Measurements from ENCODE around the gene LPA. TPM values are rescaled to one million over a fixed set of nuclear protein-coding genes. Genes with fewer than 3 reads are reported as not detected.

The LPA gene
- total RNA-seq, 4 donors from 2014 or later = not detected

DNA sequence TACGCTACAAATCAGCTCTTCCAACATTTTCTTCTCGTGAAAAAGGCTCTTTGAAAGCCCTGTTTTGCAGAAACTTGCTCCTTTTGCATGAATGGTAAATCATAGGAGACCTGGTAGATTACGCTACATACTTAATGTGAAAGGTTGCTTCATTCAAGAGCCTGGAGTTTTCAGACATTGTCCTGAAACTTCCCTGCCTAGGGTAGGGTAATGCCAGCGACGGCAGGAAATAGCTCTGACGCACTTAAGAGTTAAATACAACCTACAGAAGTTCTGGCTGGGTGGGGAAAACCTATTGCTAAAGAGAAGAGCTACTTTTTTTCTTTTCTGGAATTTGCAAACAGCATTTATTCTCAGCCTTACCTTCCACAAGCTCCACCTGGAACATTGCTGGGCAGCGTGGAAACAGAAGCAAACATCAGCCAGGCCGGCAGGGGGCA lies 144.5 kb downstream of the LPA start:
- Histone ChIP-seq H3K27ac (peak overlapping the region in 3 of 4 donors; percentile 85 to 89 (median 86)), H3K27me3 (no peaks in the 10 kb centered on the region), H3K4me1 (peaks cover 0 to 15% (median 3%) of the 10 kb centered on the region in 3 donors), H3K9me3 (no peaks in the 10 kb centered on the region), H3K36me3 (no peaks in the 10 kb centered on the region), H3K4me3 (peak overlapping the region; percentile 80 to 94)
- WGBS, 2 donors (ENCODE audit: low coverage in 1 of 2) = 33 to 36% methylated on average over 5 to 6 of the region's 8 CpGs
- no peak for TF ChIP-seq POLR2AphosphoS5 (IDR thresholded peaks at IDR 0.05)
- TF ChIP-seq, protein P1, sequence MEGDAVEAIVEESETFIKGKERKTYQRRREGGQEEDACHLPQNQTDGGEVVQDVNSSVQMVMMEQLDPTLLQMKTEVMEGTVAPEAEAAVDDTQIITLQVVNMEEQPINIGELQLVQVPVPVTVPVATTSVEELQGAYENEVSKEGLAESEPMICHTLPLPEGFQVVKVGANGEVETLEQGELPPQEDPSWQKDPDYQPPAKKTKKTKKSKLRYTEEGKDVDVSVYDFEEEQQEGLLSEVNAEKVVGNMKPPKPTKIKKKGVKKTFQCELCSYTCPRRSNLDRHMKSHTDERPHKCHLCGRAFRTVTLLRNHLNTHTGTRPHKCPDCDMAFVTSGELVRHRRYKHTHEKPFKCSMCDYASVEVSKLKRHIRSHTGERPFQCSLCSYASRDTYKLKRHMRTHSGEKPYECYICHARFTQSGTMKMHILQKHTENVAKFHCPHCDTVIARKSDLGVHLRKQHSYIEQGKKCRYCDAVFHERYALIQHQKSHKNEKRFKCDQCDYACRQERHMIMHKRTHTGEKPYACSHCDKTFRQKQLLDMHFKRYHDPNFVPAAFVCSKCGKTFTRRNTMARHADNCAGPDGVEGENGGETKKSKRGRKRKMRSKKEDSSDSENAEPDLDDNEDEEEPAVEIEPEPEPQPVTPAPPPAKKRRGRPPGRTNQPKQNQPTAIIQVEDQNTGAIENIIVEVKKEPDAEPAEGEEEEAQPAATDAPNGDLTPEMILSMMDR (IDR thresholded peaks at IDR 0.05) = peak; percentile 82 to 95 (median 88)
- ATAC-seq = peak; percentile 4

DNA sequence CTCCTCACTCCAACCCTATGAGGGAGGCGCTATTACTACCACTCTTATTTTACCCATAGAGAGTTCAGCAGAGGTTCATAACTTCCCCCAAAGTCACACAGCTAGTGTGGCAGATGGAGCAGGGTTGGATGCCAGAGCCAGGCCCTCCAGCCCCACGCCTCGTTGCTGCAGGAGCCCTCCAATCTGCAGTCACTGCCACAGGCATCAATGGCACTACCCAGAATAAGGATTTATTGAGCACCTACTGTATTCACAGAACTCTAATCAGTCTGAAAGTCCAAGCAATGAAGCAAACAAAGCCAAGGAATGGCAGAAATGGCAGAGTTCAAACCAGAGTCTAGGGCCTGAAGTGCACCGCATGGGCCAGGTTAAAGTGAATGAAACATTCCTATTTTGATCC lies 144.9 kb downstream of the LPA start:
- H3K4me1 ChIP-seq = peaks cover 0 to 15% (median 3%) of the 10 kb centered on the region in 3 donors
- no peak overlapping the region for H3K27ac ChIP-seq
- no peaks in the 10 kb centered on the region for H3K9me3 ChIP-seq
- no peaks in the 10 kb centered on the region for H3K27me3 ChIP-seq
- ATAC-seq = no peak
- no peak overlapping the region for H3K4me3 ChIP-seq
- no peaks in the 10 kb centered on the region for H3K36me3 ChIP-seq
- 81 to 100% methylated on average over 2 to 4 of the region's 4 CpGs for WGBS, 2 donors (ENCODE audit: low coverage in 1 of 2)
- TF ChIP-seq POLR2AphosphoS5 (IDR thresholded peaks at IDR 0.05) (no peak), EP300 (IDR thresholded peaks at IDR 0.05) (no peak), POLR2A (IDR thresholded peaks at IDR 0.05) (no peak)
- TF ChIP-seq, protein P1 (IDR thresholded peaks at IDR 0.05) = no peak

DNA sequence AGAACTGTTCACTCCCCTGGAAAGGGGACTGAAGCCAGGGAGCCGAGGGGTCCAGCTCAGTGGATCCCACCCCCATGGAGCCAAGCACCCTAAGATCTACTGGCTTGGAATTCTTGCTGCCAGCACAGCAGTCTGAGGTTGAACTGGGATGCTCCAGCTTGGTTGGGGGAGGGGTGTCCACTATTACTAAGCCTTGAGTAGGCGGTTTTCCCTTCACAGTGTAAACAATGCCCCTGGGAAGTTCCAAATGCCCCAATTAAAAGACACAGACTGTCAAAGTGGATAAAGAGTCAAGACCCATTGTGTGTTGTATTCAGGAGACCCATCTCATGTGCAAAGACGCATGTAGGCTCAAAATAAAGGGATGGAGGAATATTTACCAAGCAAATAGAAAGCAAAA lies 150.2 kb downstream of the LPA start:
- H3K9me3 ChIP-seq = no peaks in the 10 kb centered on the region
- WGBS, 2 donors (ENCODE audit: low coverage in 1 of 2) = 40% methylated on average over 1 of the region's 3 CpGs; no CpG with 5 or more reads in 1 of the 2 donors
- H3K4me3 ChIP-seq = no peak overlapping the region
- H3K27me3 ChIP-seq = peaks cover 11% of the 10 kb centered on the region
- no peaks in the 10 kb centered on the region for H3K36me3 ChIP-seq
- no peaks in the 10 kb centered on the region for H3K4me1 ChIP-seq
- no peak overlapping the region for H3K27ac ChIP-seq
- TF ChIP-seq EP300 (IDR thresholded peaks at IDR 0.05) = no peak
- TF ChIP-seq POLR2AphosphoS5 (IDR thresholded peaks at IDR 0.05) = no peak
- TF ChIP-seq POLR2A (IDR thresholded peaks at IDR 0.05) = no peak
- TF ChIP-seq, protein P1 (IDR thresholded peaks at IDR 0.05) = no peak
- no peak for ATAC-seq

DNA sequence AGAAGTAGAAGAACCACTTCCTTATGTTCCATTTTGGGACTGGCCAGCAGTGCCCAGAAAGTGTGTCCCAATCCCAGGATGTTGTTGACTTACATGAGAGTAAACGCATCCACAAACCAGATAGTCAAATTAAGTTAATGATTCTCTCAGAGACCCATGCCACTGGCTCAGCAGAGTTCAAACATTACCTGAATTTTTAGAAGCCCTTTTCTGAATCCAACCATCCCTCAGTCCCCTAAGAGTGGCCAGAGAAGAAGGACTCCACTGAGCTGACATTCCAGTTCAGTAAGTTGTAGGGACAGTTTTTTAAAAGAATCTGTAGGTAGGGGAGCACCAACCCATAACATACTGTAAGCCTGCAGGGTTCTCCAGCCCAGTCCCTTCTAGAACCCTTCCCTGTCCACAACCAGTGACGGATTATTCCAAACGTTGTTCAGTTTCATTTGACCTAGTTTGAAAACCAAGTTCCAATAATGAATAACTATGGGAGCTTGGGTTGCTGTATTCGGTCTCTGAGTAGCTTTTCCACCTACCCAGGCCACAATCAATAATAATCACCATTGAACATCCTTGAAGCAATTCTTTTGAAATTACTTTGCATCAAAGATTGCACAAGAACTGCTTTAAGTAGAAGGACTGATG lies 153.0 kb downstream of the LPA start:
- peaks cover 11% of the 10 kb centered on the region for H3K27me3 ChIP-seq
- no peaks in the 10 kb centered on the region for H3K9me3 ChIP-seq
- no peak for TF ChIP-seq POLR2A (IDR thresholded peaks at IDR 0.05)
- TF ChIP-seq, protein P1 (IDR thresholded peaks at IDR 0.05) = no peak
- no peak for TF ChIP-seq EP300 (IDR thresholded peaks at IDR 0.05)
- TF ChIP-seq POLR2AphosphoS5 (IDR thresholded peaks at IDR 0.05) = no peak
- H3K4me3 ChIP-seq = no peak overlapping the region
- ATAC-seq = no peak
- no peaks in the 10 kb centered on the region for H3K36me3 ChIP-seq
- H3K27ac ChIP-seq = no peak overlapping the region
- no peaks in the 10 kb centered on the region for H3K4me1 ChIP-seq
- WGBS, 2 donors (ENCODE audit: low coverage in 1 of 2) = 84% methylated on average over 4 of the region's 4 CpGs

DNA sequence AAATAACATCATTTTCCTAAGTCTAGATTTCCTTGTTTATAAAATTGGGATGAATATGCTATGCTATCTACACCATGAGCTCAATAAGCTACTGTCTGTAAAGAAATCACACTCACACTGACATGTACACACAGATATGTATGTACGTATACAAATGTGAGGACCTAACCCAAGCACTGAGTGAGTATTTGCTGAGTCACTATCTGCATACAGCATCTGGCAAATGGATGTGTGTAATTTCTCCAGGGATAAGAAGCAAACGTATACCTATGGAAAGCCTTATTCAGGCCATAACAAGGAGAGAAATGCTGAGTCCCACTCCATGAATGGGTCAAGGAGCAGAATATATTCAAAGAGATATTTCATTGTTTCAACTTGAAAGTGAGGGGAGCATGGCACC lies 153.9 kb downstream of the LPA start:
- 35 to 48% methylated on average over 2 of the region's 2 CpGs for WGBS, 2 donors (ENCODE audit: low coverage in 1 of 2)

More for the DNA sequence above, 153.9 kb downstream of the LPA start:
- no peak for TF ChIP-seq POLR2A (IDR thresholded peaks at IDR 0.05)
- TF ChIP-seq, protein P1 (IDR thresholded peaks at IDR 0.05) = no peak
- no peak for TF ChIP-seq POLR2AphosphoS5 (IDR thresholded peaks at IDR 0.05)
- no peak for TF ChIP-seq EP300 (IDR thresholded peaks at IDR 0.05)
- Histone ChIP-seq H3K27me3 (peaks cover 11% of the 10 kb centered on the region), H3K4me1 (no peaks in the 10 kb centered on the region), H3K4me3 (no peak overlapping the region), H3K27ac (no peak overlapping the region), H3K9me3 (no peaks in the 10 kb centered on the region), H3K36me3 (no peaks in the 10 kb centered on the region)
- ATAC-seq = no peak
